DND-41 (cell line): Measurements from ENCODE around the gene SLC22A17.

Experiments used
- ATAC-seq: fragments of 200-7000 bp; cut with Tn5 transposase; 3 replicates; pipeline ENCODE4 v1.9.1; 2021; ENCODE audit warnings: low read depth; ENCODE audit not compliant: insufficient read depth
- DNase-seq: peaks from one replicate; pipeline ENCODE4 v3.0.0-alpha.2; 2020
- H2AFZ ChIP-seq: 2 replicates; pipeline ENCODE4 v1.6.0; 2012; ENCODE audit warnings: low read depth, low read length
- H3K27ac ChIP-seq: 2 replicates; pipeline ENCODE4 v1.5.1; 2012; ENCODE audit warnings: low read length, inconsistent platforms
- H3K27me3 ChIP-seq: fragments of 200-600 bp; sonication (generic); 2 replicates; pipeline ENCODE4 v1.6.0; 2012; ENCODE audit warnings: low read length, mild to moderate bottlenecking, inconsistent platforms; ENCODE audit not compliant: insufficient read depth, poor library complexity
- H3K36me3 ChIP-seq: 2 replicates; pipeline ENCODE4 v1.5.1; 2012; ENCODE audit warnings: low read length, inconsistent platforms; ENCODE audit not compliant: insufficient read depth
- H3K4me1 ChIP-seq: 2 replicates; pipeline ENCODE4 v1.5.1; 2012; ENCODE audit warnings: mild to moderate bottlenecking, low read length; ENCODE audit not compliant: insufficient read depth
- H3K4me2 ChIP-seq: 2 replicates; pipeline ENCODE4 v1.6.0; 2012; ENCODE audit warnings: mild to moderate bottlenecking, moderate library complexity, low read length, inconsistent platforms; ENCODE audit not compliant: insufficient read depth
- H3K4me3 ChIP-seq, 2 experiments: fragments of 200-600 bp in 1 of 2; shearing (Covaris generic) in 1 of 2; 2 replicates each; pipeline ENCODE4 v1.5.1; 2012 to 2016; ENCODE audit warnings: inconsistent platforms in 2 of 2, low read length in 2 of 2, mild to moderate bottlenecking in 2 of 2, low read depth in 1 of 2, moderate library complexity in 1 of 2
- H3K79me2 ChIP-seq: 2 replicates; pipeline ENCODE4 v1.6.0; 2012; ENCODE audit warnings: low read length, inconsistent platforms; ENCODE audit not compliant: insufficient read depth
- H3K9ac ChIP-seq: 2 replicates; pipeline ENCODE4 v1.6.0; 2012; ENCODE audit warnings: low read depth, mild to moderate bottlenecking, inconsistent platforms, low read length, moderate library complexity
- H3K9me3 ChIP-seq: 2 replicates; pipeline ENCODE4 v1.5.1; 2012; ENCODE audit warnings: low read length, moderate library complexity, mild to moderate bottlenecking, inconsistent platforms; ENCODE audit not compliant: insufficient read depth, severe bottlenecking
- H4K20me1 ChIP-seq: 2 replicates; pipeline ENCODE4 v1.6.0; 2012; ENCODE audit warnings: low read length; ENCODE audit not compliant: insufficient read depth
- CTCF ChIP-seq: IDR thresholded peaks from 2 replicates; pipeline ENCODE4 v1.5.1; 2012; ENCODE audit warnings: borderline replicate concordance, low read length, moderate library complexity, mild to moderate bottlenecking; ENCODE audit not compliant: poor library complexity, severe bottlenecking; ENCODE audit errors: extremely low read depth
- EZH2 ChIP-seq: IDR thresholded peaks from 3 replicates; pipeline ENCODE4 v1.6.1; 2012; ENCODE audit warnings: borderline replicate concordance, low read depth, mild to moderate bottlenecking, moderate library complexity, low read length, inconsistent platforms; ENCODE audit not compliant: severe bottlenecking

Gene SLC22A17

DNA sequence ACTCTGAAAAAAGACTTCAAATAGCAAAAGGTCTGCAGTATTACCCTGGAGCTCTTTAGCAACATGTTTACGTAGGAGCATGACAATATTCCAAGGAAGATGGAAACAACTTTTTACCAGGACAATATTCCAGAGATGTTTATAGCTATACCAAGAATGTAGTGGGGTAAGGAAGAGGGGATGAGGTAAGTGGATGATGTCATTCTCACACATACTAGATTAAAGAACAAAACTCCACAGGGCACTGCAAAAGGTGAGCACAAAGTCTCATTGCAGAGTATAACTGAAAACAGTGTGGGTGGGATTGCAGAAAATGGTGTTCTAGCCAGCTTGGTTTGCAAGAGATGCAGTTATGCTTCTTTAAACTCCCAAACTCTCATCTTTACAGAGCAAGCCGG is 32.6 kb upstream of the SLC22A17 start:
- Histone ChIP-seq H4K20me1 (peaks cover 3% of the 10 kb centered on the region; the same call in 1 of the 2 replicates), H3K4me1 (no peaks in the 10 kb centered on the region), H3K27me3 (peaks cover 15% of the 10 kb centered on the region), H3K4me3 (no peak overlapping the region), H3K36me3 (no peaks in the 10 kb centered on the region), H2AFZ (no peak overlapping the region), H3K27ac (no peak overlapping the region), H3K9me3 (no peaks in the 10 kb centered on the region), H3K79me2 (no peaks in the 10 kb centered on the region), H3K9ac (no peak overlapping the region), H3K4me2 (no peak overlapping the region)
- ATAC-seq (no peak), DNase-seq (no peak)
- TF ChIP-seq CTCF (no peak), EZH2 (no peak)

DNA sequence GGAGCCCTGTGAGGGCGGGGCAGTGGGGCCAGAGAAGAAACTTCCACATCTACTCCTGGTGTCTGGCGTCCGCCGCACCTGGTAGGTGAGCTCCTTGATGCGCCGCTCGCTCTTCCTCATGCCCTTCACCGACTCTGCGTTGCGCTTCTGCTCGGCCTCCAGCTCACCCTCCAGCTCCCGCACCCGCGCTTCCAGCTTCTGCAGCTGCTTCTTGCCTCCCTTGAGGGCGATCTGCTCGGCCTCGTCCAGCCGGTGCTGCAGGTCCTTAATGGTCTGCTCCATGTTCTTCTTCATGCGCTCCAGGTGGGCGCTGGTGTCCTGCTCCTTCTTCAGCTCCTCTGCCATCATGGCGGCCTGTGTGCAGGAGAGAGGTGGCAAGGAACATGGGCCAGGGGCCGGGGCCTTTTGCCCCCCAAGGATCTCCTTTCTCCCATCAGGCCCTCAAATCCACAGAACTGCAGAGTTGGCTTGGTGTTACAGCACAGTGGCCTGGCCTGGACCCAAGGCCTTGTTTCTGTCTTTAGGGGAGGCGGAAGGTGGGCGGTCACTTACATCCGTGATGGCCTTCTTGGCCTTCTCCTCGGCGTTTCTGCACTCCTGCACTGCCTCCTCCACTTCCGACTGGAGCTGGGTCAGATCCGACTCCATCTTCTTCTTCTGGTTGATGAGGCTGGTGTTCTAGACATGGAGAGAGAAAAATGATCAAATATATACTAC is 31.8 kb upstream of the SLC22A17 start:
- no peak overlapping the region for H2AFZ ChIP-seq
- no peak for TF ChIP-seq EZH2
- no peak for TF ChIP-seq CTCF

GRCh38 chr14:23382731-23383440 is 30.2 kb upstream of the SLC22A17 start:
- H3K79me2 ChIP-seq, result no peaks in the 10 kb centered on the region

More for the DNA sequence above, 31.8 kb upstream of the SLC22A17 start:
- no peak overlapping the region for H3K9ac ChIP-seq
- no peaks in the 10 kb centered on the region for H3K4me1 ChIP-seq
- peaks cover 3% of the 10 kb centered on the region; the same call in 1 of the 2 replicates for H4K20me1 ChIP-seq
- ATAC-seq (no peak), DNase-seq (no peak)
- no peaks in the 10 kb centered on the region for H3K9me3 ChIP-seq
- no peak overlapping the region for H3K4me3 ChIP-seq
- H3K27me3 ChIP-seq, result peaks cover 15% of the 10 kb centered on the region
- no peak overlapping the region for H3K4me2 ChIP-seq
- H3K79me2 ChIP-seq, result no peaks in the 10 kb centered on the region
- no peak overlapping the region for H3K27ac ChIP-seq
- no peaks in the 10 kb centered on the region for H3K36me3 ChIP-seq

More at GRCh38 chr14:23382731-23383440, 30.2 kb upstream of the SLC22A17 start:
- no peaks in the 10 kb centered on the region for H3K36me3 ChIP-seq
- H3K9ac ChIP-seq, result no peak overlapping the region
- H3K27ac ChIP-seq, result no peak overlapping the region
- ATAC-seq (no peak), DNase-seq (no peak)
- peaks cover 3% of the 10 kb centered on the region; the same call in 1 of the 2 replicates for H4K20me1 ChIP-seq
- no peak overlapping the region for H3K4me2 ChIP-seq
- H3K4me3 ChIP-seq, result no peak overlapping the region
- peaks cover 21% of the 10 kb centered on the region for H3K27me3 ChIP-seq
- H3K4me1 ChIP-seq, result no peaks in the 10 kb centered on the region
- H3K9me3 ChIP-seq, result no peaks in the 10 kb centered on the region
- TF ChIP-seq EZH2 (no peak), CTCF (no peak)
- no peak overlapping the region for H2AFZ ChIP-seq
